GM12878 (cell line): ENCODE data around the gene ERICH2. TPM values are rescaled to one million over a fixed set of nuclear protein-coding genes. Genes with fewer than 3 reads are reported as not detected.

ENCODE experiments used
- ATAC-seq: fragments of 200-7000 bp; cut with Tn5 transposase; 3 replicates; pipeline ENCODE4 v1.9.1; 2020; ENCODE audit warnings: mild to moderate bottlenecking, moderate library complexity
- BruUV-seq: library from RNA; stranded (reverse); fragments of 400-500 nt; replicated peaks from 2 replicates; lab custom pipeline; 2021; lab: Mats Ljungman, UMichigan
- CTCF ChIA-PET: fragments of 300-600 bp; sonication (Branson Sonifier 250); formaldehyde crosslinking; extraction: SDS; loops from one replicate; lab custom pipeline; 2021; ENCODE audit warnings: inconsistent platforms; lab: Yijun Ruan, JAX
- POLR2A ChIA-PET: fragments of 350-600 bp; formaldehyde crosslinking; extraction: SDS; loops from one replicate; lab custom pipeline; 2021; ENCODE audit warnings: inconsistent platforms; lab: Charles Lee
- RAD21 ChIA-PET: fragments of 300-600 bp; sonication (Branson Sonifier 250); formaldehyde crosslinking; loops from one replicate; lab custom pipeline; 2023; ENCODE audit warnings: antibody characterized with exemption; ENCODE audit not compliant: unreplicated experiment; lab: Charles Lee
- SMC1A ChIA-PET: fragments of 300-600 bp; sonication (Branson Sonifier 250); formaldehyde crosslinking; loops from one replicate; lab custom pipeline; 2023; ENCODE audit not compliant: unreplicated experiment, uncharacterized antibody; lab: Charles Lee
- DNase-seq: peaks from one replicate; pipeline ENCODE4 v3.0.0-alpha.2; 2011; ENCODE audit warnings: low read depth, low spot score
- FAIRE-seq: peaks from 3 replicates; lab custom pipeline; 2011; peaks lifted over from hg19 to GRCh38; lab: Jason Lieb, UNC
- H2AFZ ChIP-seq: 2 replicates; pipeline ENCODE4 v1.6.0; 2011; ENCODE audit warnings: low read depth, low read length, control low read depth; ENCODE audit not compliant: control insufficient read depth
- H3K27ac ChIP-seq: 2 replicates; pipeline ENCODE4 v1.5.1; 2011; ENCODE audit warnings: control low read depth; ENCODE audit not compliant: control insufficient read depth, insufficient read depth
- H3K27me3 ChIP-seq, 2 experiments: replicated peaks in 1 of 2; 2 replicates each; pipeline versions ENCODE4 v1.6.0 to v1.6.1; 2011; ENCODE audit warnings: low read length in 1 of 2; ENCODE audit not compliant: control insufficient read depth in 2 of 2, insufficient read depth in 2 of 2
- H3K36me3 ChIP-seq, 2 experiments: 2 replicates each; pipeline ENCODE4 v1.5.1; 2011; ENCODE audit warnings: low read length in 1 of 2; ENCODE audit not compliant: control insufficient read depth in 2 of 2, insufficient read depth in 2 of 2
- H3K4me1 ChIP-seq: 2 replicates; pipeline ENCODE4 v1.6.1; 2011; ENCODE audit warnings: mild to moderate bottlenecking, low read length, moderate library complexity, mixed read lengths; ENCODE audit not compliant: control insufficient read depth, insufficient read depth
- H3K4me2 ChIP-seq: 2 replicates; pipeline ENCODE4 v1.6.0; 2011; ENCODE audit warnings: control low read depth; ENCODE audit not compliant: control insufficient read depth, insufficient read depth
- H3K4me3 ChIP-seq: fragments of 200-600 bp; sonication (generic); 2 replicates; pipeline ENCODE4 v1.5.1; 2016
- H3K79me2 ChIP-seq: 2 replicates; pipeline ENCODE4 v1.6.0; 2011; ENCODE audit warnings: low read length; ENCODE audit not compliant: control insufficient read depth, insufficient read depth
- H3K9ac ChIP-seq: 2 replicates; pipeline ENCODE4 v1.8.0; 2011; ENCODE audit warnings: low read length, control low read depth, mixed read lengths; ENCODE audit not compliant: control insufficient read depth, insufficient read depth
- H3K9me3 ChIP-seq: replicated peaks from 3 replicates; pipeline ENCODE4 v1.5.1; 2011; ENCODE audit warnings: mild to moderate bottlenecking, low read length; ENCODE audit not compliant: control insufficient read depth, insufficient read depth
- H4K20me1 ChIP-seq: 2 replicates; pipeline ENCODE4 v1.6.0; 2011; ENCODE audit not compliant: control insufficient read depth, insufficient read depth
- BCL11A ChIP-seq: IDR thresholded peaks from 2 replicates; pipeline ENCODE4 v1.6.1; 2011; ENCODE audit warnings: low read depth, low read length
- E2F4 ChIP-seq: IDR thresholded peaks from 2 replicates; pipeline ENCODE4 v1.6.1; 2012; ENCODE audit warnings: low read depth, low read length, improper control_type of control experiment
- EP300 ChIP-seq, 2 experiments: fragments of 150-350 bp in 1 of 2; IDR thresholded peaks; 2 replicates each; pipeline ENCODE4 v1.6.1; 2011 to 2012; ENCODE audit warnings: low read depth in 2 of 2, low read length in 2 of 2, borderline replicate concordance in 1 of 2, improper control_type of control experiment in 1 of 2, inconsistent platforms in 1 of 2; ENCODE audit not compliant: control insufficient read depth in 1 of 2
- HDAC2 ChIP-seq: fragments of 200-600 bp; sonication (generic); IDR thresholded peaks from 2 replicates; pipeline ENCODE4 v1.6.1; 2017
- MYC ChIP-seq: IDR thresholded peaks from 2 replicates; pipeline ENCODE4 v1.6.1; 2011; ENCODE audit warnings: mild to moderate bottlenecking, low read length, moderate library complexity, inconsistent platforms; ENCODE audit not compliant: insufficient read depth, insufficient replicate concordance, insufficient read length, severe bottlenecking
- ZNF274 ChIP-seq: IDR thresholded peaks from one replicate; pipeline ENCODE4 v1.8.0; 2011; ENCODE audit not compliant: insufficient read length, insufficient read depth
- WGBS: methylation state at CpG from one replicate; pipeline ENCODE4 v1.1.6; 2016; ENCODE audit warnings: low lambda C conversion rate; ENCODE audit not compliant: insufficient replicate concordance, insufficient coverage; ENCODE audit errors: missing lambda C conversion rate; 5-methylcytosine and 5-hydroxymethylcytosine counted together
- in situ Hi-C: fragments of 300-500 bp; cut with MboI; formaldehyde crosslinking; loops from 9 replicates; pipeline ENCODE4 v1.14.3; 2018; ENCODE audit warnings: mixed read lengths
- intact Hi-C: fragments of 100-400 bp; cut with micrococcal nuclease; formaldehyde crosslinking; loops from one replicate; pipeline ENCODE4 v1.14.2; 2022; ENCODE audit not compliant: unreplicated experiment
- polyA plus RNA-seq, 11 experiments: library from polyadenylated mRNA; depleted of rRNA in 4 of 11; unstranded in 6 of 11; stranded (reverse) in 5 of 11; fragments of >200 nt; fragmentation: Nextera tagmentation in 4 of 11; fragmentation: Illumina TruSeq in 1 of 11; extraction: Ambion mirVana in 4 of 11; extraction: Trizol in 1 of 11; gene quantifications; 1 replicate in 1 of 11; 2 replicates in 10 of 11; pipeline versions ENCODE4 v1.2.1 to v1.2.3, GENCODE V29; 2011 to 2016; ENCODE audit warnings: inconsistent platforms in 2 of 11, missing spikeins in 2 of 11, low read depth in 1 of 11
- total RNA-seq, 4 experiments: library from RNA; depleted of rRNA in 3 of 4; stranded (reverse); fragments of >200 nt in 3 of 4; fragmentation: Illumina TruSeq in 1 of 4; extraction: Trizol in 1 of 4; gene quantifications; 2 replicates each; pipeline versions ENCODE4 v1.2.1 to v1.2.3, GENCODE V29; 2013 to 2021
- TF ChIP-seq, protein P1 (sequence below): fragments of 450-650 bp; IDR thresholded peaks from 2 replicates; pipeline ENCODE4 v1.6.1; 2017; ENCODE audit warnings: mild to moderate bottlenecking, low read depth, inconsistent platforms; ENCODE audit not compliant: poor library complexity, severe bottlenecking
- TF ChIP-seq, protein P2 (sequence below): fragments of 450-650 bp; formaldehyde crosslinking; IDR thresholded peaks from 2 replicates; pipeline ENCODE4 v1.4.0; 2022; ENCODE audit warnings: mild to moderate bottlenecking, moderate library complexity
- TF ChIP-seq, protein P3 (sequence below): IDR thresholded peaks from 2 replicates; pipeline ENCODE4 v1.6.1; 2011; ENCODE audit warnings: borderline replicate concordance, low read depth, mild to moderate bottlenecking, moderate library complexity, low read length; ENCODE audit not compliant: insufficient read depth, poor library complexity, severe bottlenecking

Gene ERICH2
- total and polyA plus RNA-seq, 10 of the 15 experiments (the other 5 are each of a cell fraction or from before 2014, with no cell fraction given), result not detected

DNA sequence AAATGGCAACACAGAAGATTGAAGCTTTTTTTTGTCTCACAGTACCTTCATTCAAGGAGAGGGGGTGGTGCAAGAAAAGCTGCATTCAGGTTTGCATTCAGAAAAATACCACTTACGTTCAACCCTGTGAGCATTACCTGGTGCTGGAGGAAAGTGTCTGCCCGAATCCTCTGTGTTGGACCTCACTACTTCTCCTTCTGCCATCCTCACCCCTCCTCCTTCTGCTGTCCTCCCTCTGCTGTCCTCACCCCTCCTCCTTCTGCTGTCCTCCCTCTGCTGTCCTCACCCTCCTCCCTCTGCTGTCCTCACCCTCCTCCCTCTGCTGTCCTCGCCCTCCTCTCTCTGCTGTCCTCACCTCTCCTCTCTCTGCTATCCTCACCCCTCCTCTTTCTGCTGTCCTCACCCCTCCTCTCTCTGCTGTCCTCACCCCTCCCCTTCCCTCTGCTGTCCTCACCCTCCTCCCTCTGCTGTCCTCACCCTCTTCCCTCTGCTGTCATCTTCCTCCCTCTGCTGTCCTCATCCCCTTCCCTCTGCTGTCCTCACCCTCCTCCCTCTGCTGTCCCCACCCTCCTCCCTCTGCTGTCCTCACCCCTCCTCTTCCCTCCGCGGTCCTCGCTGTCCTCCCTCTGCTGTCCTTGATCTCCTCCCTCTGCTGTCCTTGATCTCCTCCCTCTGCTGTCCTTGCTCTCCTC, 57.8 kb downstream of the ERICH2 start:
- no peak for ATAC-seq
- intact Hi-C loops (no loop called here), in situ Hi-C loops (no loop called here)
- no peak overlapping the region for H2AFZ ChIP-seq
- no peak for FAIRE-seq
- no peak for DNase-seq
- H3K4me3 ChIP-seq, result no peak overlapping the region
- ChIA-PET POLR2A (no interaction called here), RAD21 (no interaction called here), CTCF (interaction anchor here (0.8 to 1.5 kb wide), 2 partner anchors 431 to 458 kb away, joined by 3 read pairs; no protein-coding TSS in a partner anchor), SMC1A (no interaction called here)
- no peaks in the 10 kb centered on the region for H3K4me1 ChIP-seq
- H3K27me3 ChIP-seq, result peaks cover 4 to 9% of the 10 kb centered on the region in 2 experiments; a peak in 3 of 4 replicates
- no peak overlapping the region for H3K4me2 ChIP-seq
- H3K79me2 ChIP-seq, result no peaks in the 10 kb centered on the region
- no peaks in the 10 kb centered on the region for H3K36me3 ChIP-seq
- no peaks in the 10 kb centered on the region for H4K20me1 ChIP-seq
- H3K9me3 ChIP-seq, result no peaks in the 10 kb centered on the region
- 2% methylated on average over 3 of the region's 6 CpGs for WGBS
- H3K27ac ChIP-seq, result no peak overlapping the region
- no TSS peak for BruUV-seq
- no peak overlapping the region for H3K9ac ChIP-seq
- TF ChIP-seq, protein P1, sequence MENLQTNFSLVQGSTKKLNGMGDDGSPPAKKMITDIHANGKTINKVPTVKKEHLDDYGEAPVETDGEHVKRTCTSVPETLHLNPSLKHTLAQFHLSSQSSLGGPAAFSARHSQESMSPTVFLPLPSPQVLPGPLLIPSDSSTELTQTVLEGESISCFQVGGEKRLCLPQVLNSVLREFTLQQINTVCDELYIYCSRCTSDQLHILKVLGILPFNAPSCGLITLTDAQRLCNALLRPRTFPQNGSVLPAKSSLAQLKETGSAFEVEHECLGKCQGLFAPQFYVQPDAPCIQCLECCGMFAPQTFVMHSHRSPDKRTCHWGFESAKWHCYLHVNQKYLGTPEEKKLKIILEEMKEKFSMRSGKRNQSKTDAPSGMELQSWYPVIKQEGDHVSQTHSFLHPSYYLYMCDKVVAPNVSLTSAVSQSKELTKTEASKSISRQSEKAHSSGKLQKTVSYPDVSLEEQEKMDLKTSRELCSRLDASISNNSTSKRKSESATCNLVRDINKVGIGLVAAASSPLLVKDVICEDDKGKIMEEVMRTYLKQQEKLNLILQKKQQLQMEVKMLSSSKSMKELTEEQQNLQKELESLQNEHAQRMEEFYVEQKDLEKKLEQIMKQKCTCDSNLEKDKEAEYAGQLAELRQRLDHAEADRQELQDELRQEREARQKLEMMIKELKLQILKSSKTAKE, result no peak
- TF ChIP-seq, protein P2, sequence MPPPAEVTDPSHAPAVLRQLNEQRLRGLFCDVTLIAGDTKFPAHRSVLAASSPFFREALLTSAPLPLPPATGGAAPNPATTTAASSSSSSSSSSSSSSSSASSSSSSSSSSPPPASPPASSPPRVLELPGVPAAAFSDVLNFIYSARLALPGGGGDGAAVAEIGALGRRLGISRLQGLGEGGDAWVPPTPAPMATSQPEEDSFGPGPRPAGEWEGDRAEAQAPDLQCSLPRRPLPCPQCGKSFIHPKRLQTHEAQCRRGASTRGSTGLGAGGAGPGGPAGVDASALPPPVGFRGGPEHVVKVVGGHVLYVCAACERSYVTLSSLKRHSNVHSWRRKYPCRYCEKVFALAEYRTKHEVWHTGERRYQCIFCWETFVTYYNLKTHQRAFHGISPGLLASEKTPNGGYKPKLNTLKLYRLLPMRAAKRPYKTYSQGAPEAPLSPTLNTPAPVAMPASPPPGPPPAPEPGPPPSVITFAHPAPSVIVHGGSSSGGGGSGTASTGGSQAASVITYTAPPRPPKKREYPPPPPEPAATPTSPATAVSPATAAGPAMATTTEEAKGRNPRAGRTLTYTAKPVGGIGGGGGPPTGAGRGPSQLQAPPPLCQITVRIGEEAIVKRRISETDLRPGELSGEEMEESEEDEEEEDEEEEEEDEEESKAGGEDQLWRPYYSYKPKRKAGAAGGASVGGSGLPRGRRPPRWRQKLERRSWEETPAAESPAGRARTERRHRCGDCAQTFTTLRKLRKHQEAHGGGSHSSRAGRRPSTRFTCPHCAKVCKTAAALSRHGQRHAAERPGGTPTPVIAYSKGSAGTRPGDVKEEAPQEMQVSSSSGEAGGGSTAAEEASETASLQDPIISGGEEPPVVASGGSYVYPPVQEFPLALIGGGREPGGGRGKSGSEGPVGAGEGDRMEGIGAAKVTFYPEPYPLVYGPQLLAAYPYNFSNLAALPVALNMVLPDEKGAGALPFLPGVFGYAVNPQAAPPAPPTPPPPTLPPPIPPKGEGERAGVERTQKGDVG, result no peak
- TF ChIP-seq BCL11A, result no peak
- TF ChIP-seq ZNF274, result no peak
- TF ChIP-seq EP300 (IDR thresholded peaks at IDR 0.05; ENCODE audit: borderline replicate concordance in 1 of 2, control insufficient read depth in 1 of 2, low read depth in 2 of 2, low read length in 2 of 2), result no peak
- no peak for TF ChIP-seq E2F4
- no peak for TF ChIP-seq MYC
- no peak for TF ChIP-seq HDAC2
- TF ChIP-seq, protein P3, sequence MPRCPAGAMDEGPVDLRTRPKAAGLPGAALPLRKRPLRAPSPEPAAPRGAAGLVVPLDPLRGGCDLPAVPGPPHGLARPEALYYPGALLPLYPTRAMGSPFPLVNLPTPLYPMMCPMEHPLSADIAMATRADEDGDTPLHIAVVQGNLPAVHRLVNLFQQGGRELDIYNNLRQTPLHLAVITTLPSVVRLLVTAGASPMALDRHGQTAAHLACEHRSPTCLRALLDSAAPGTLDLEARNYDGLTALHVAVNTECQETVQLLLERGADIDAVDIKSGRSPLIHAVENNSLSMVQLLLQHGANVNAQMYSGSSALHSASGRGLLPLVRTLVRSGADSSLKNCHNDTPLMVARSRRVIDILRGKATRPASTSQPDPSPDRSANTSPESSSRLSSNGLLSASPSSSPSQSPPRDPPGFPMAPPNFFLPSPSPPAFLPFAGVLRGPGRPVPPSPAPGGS, result no peak
